Coronary artery (tissue), 2 donors: ENCODE measurements around the gene FRAS1.
"Not testable (repeated sequence)": the region's sequence is repeated elsewhere in the genome, so short reads cannot be mapped to it uniquely, and the experiment has no call there.

Experiments
- DNase-seq: peaks from one replicate; pipeline ENCODE4 v3.0.0-alpha.2; 2017; ENCODE audit warnings: low spot score
- H3K27ac ChIP-seq, 2 donors: fragments of 200-600 bp; sonication (generic); one replicate each; pipeline ENCODE4 v1.5.1; 2016 to 2019
- H3K4me3 ChIP-seq: fragments of 200-600 bp; sonication (generic); 2 replicates; pipeline ENCODE4 v1.5.1; 2016; ENCODE audit warnings: mild to moderate bottlenecking, moderate library complexity
- TF ChIP-seq, protein P1 (sequence below): fragments of 200-600 bp; sonication (generic); IDR thresholded peaks from one replicate; pipeline ENCODE4 v1.5.1; 2019; ENCODE audit warnings: antibody characterized with exemption

The FRAS1 gene

DNA sequence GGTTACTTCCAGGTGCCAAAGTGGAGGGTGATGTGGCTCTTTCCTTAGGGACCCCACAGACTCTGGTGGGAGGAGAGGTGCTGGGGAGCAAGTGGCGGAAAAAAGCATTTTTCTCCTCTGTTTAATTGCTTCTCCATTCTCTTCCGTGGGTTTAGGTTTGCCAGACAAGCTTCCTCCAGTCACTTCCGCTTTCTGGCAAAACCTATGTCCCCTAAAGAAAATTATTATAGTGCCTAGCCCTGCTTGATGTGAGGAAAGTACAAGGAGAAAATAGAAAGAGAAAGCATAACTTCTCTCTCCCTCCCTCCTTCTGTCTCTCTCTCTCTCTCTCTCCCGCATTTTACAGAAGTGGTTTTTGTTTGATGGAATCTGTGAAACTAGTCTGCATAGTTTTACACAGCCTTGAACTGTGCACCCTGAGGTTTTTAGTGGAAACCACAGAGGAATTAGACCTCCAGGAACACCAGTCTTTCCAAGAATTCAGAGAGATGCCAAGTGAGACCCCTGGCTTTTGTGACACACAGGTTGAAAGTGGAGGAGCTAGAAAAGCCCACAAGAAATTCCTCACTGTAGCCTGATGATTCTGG is 263.3 kb downstream of the FRAS1 start:
- H3K4me3 ChIP-seq = no peak overlapping the region
- TF ChIP-seq, protein P1, sequence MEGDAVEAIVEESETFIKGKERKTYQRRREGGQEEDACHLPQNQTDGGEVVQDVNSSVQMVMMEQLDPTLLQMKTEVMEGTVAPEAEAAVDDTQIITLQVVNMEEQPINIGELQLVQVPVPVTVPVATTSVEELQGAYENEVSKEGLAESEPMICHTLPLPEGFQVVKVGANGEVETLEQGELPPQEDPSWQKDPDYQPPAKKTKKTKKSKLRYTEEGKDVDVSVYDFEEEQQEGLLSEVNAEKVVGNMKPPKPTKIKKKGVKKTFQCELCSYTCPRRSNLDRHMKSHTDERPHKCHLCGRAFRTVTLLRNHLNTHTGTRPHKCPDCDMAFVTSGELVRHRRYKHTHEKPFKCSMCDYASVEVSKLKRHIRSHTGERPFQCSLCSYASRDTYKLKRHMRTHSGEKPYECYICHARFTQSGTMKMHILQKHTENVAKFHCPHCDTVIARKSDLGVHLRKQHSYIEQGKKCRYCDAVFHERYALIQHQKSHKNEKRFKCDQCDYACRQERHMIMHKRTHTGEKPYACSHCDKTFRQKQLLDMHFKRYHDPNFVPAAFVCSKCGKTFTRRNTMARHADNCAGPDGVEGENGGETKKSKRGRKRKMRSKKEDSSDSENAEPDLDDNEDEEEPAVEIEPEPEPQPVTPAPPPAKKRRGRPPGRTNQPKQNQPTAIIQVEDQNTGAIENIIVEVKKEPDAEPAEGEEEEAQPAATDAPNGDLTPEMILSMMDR = no peak
- DNase-seq = no peak

DNA sequence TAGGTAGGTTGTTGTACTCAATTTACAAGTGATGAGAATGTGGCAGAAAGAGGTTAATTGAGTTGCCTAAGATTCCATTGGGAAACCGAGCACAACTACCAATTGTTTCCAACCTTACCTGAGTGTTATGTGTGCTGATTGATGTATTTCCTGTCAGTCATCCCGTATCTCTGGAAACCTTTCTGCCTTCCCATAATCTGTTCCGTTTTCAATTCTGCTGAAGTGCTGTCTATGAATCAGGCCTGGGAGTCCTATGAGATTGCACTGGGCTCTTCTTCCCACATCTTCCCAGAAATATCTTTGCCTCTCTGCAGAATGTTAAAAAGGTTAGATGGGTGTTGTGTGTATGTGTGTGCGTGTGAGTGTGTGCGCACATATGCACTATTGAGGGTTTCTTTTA is 264.9 kb downstream of the FRAS1 start:
- H3K4me3 ChIP-seq = no peak overlapping the region
- TF ChIP-seq, protein P1 = no peak
- DNase-seq = no peak

More for the DNA sequence above, 263.3 kb downstream of the FRAS1 start:
- H3K27ac ChIP-seq = no peak overlapping the region

DNA sequence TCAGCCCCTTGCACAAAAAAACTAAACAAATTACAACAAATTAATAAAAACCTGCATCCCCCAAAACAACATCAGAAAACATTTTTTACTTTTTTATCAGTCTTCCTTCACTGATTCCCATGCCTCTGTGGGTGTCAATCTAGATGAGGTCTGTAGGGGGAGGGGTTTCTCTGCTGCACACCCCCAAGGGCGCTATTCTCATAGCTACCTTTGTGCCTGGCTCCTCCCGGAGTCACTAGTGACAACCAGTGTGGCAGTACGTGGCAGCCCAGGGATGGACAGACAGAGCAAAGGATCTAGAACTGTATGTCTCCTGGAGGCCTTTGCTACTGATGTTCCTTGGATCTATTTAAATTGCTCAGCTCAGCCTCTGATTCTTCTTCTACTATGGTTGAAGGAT is 266.3 kb downstream of the FRAS1 start:
- DNase-seq = no peak
- Histone ChIP-seq H3K27ac (no peak overlapping the region), H3K4me3 (no peak overlapping the region)
- TF ChIP-seq, protein P1 = no peak

More for the DNA sequence above, 264.9 kb downstream of the FRAS1 start:
- no peak overlapping the region for H3K27ac ChIP-seq

DNA sequence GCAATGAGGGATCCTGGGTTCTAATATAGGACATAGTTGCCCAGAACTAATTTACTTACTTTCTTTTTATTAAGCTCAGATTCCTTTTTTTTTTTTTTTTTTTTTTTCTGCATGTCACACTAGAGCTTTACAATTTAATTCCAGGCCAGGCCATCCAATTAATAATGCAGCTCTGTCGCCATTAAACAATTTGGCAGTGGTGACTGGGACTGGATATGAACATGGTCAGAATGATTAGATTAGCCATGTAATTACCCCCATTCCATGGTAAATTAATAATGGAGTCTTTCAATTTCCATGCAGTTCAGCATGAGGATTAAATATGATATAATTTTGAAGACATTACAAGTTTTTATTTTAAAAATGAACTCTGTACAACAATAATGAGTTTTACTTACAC is 267.5 kb downstream of the FRAS1 start:
- H3K4me3 ChIP-seq = no peak overlapping the region
- no peak for DNase-seq
- TF ChIP-seq, protein P1 = no peak
- no peak overlapping the region for H3K27ac ChIP-seq

DNA sequence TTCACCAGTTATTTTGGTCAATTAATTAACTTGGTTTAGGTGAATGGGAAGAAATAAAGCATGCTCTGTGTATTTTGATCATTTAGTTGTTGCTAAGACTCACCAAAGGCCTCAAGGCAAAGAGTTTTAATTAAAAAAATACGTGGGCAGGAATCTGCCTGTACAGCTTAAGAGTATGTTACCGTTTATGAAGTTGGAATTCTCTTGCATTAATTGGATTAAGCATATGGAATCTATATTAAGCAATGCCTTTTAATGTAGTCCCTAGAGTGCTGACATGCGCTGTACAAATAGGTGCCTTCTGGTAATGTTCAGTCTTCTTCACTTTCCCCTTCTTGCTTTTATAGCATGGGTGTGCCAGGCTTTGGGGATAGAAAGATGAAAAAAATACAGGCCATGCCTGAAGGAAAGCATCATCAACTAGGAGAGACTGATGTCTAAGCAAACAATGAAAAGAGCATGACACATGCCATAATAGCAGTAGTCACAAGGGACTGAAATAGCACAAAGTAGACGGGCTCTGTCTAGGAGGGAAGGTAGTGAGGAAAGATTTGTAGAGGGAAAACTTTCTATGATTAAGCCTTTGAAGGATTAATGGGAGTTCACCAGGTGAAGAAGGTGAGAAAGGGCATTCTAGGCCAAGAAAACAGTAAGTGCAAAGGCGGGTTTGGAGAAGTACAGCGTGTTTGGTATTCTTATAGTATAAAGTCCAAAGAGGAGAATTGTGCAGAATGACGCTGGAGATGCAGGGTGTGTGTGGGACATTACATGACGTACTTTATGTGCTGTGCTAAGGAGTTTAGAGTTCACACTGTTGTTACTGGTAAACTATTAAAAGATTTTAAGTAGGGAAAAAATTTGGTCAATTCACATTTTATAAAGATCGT is 268.4 kb downstream of the FRAS1 start:
- Histone ChIP-seq H3K4me3 (no peak overlapping the region), H3K27ac (no peak overlapping the region)
- TF ChIP-seq, protein P1 = no peak
- DNase-seq = no peak

DNA sequence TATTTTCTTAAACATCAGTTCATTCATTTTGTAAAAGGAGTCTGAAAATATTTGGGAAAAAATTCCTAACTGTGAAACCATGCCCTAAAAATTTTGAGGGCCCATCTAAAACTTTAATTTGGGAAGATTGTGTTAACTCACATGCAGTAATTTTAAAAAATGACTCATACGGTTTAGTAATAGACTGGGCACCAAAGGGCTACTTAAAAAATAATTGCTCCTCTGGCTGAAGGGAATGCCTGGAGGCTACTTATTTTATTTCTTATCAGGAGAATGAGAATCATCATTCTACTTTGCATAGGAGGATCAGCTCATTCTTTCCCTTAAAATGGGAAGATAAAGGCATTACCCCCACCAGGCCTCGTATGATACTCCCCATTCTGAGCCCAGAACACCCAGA is 271.5 kb downstream of the FRAS1 start:
- H3K27ac ChIP-seq, H3K4me3 ChIP-seq, DNase-seq: not testable (repeated sequence)

DNA sequence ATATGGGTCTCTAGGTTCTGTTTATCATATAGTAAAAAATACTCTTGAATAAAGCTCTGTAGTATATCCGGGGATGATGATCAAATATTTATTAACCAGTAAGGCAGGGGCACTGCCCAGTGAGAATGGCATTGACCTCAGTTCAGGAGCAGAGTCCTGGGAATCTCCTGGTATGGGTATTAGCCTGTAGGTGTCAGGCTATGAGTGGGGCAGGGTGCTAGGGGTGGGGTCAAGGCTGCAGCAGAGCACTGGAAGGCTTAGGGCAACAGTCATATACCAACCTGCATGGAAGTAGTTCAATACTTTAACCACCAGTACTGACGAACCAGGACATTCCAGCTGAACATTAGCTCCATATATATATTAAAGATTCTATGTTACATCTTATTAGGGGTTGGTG is 274.1 kb downstream of the FRAS1 start:
- Histone ChIP-seq H3K27ac (no peak overlapping the region), H3K4me3 (no peak overlapping the region)
- no peak for DNase-seq
- TF ChIP-seq, protein P1 = no peak
